WTC11 (cell line): Measurements from ENCODE around the gene SLCO4A1.

ENCODE experiments used
- ESRRA ChIP-seq: sonication (generic); formaldehyde crosslinking; IDR thresholded peaks from 2 replicates; pipeline ENCODE4 v1.8.1; 2022; ENCODE audit warnings: mild to moderate bottlenecking, missing genetic modification reagents, borderline replicate concordance
- ETV6 ChIP-seq: sonication (generic); formaldehyde crosslinking; IDR thresholded peaks from 2 replicates; pipeline ENCODE4 v1.8.1; 2022; ENCODE audit warnings: mild to moderate bottlenecking, missing genetic modification reagents
- SOX15 ChIP-seq: fragments of 250-450 bp; sonication (Bioruptor Pico); IDR thresholded peaks from 2 replicates; pipeline ENCODE4 v1.9.0; 2021; ENCODE audit warnings: mild to moderate bottlenecking
- ZNF416 ChIP-seq: fragments of 250-450 bp; sonication (Bioruptor Pico); IDR thresholded peaks from 2 replicates; pipeline ENCODE4 v1.9.0; 2021; ENCODE audit warnings: mild to moderate bottlenecking, inconsistent platforms
- TF ChIP-seq, protein P1 (sequence below): fragments of 200-600 bp; IDR thresholded peaks from 2 replicates; pipeline ENCODE4 v1.8.0; 2022; ENCODE audit warnings: antibody characterized with exemption
- TF ChIP-seq, protein P2 (sequence below): sonication (generic); formaldehyde crosslinking; IDR thresholded peaks from 2 replicates; pipeline ENCODE4 v1.8.0; 2022; ENCODE audit warnings: mild to moderate bottlenecking, missing genetic modification reagents
- TF ChIP-seq, protein P3 (sequence below): sonication (generic); formaldehyde crosslinking; IDR thresholded peaks from 2 replicates; pipeline ENCODE4 v1.8.1; 2023; ENCODE audit warnings: mild to moderate bottlenecking, missing genetic modification reagents, moderate library complexity

DNA sequence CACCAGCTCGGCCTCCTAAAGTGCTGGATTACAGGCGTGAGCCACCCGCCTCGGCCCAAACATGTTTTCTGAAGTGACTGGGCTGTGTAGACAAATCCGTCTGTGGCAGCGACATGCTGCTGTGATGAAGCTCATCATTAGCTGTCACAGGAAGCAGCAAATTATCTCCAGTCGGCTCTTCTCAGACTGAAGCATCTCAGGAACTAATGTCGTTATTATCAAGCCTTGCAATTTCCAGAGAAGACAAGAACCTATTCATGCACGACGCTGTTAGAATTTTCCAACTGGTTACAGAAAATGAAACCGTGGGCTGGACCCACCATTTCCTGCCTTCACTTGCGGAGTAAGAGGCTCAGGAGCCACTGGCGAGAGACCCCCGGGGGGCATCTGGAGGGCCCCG lies 49.2 kb downstream of the SLCO4A1 start:
- no peak for TF ChIP-seq ETV6
- TF ChIP-seq, protein P1, sequence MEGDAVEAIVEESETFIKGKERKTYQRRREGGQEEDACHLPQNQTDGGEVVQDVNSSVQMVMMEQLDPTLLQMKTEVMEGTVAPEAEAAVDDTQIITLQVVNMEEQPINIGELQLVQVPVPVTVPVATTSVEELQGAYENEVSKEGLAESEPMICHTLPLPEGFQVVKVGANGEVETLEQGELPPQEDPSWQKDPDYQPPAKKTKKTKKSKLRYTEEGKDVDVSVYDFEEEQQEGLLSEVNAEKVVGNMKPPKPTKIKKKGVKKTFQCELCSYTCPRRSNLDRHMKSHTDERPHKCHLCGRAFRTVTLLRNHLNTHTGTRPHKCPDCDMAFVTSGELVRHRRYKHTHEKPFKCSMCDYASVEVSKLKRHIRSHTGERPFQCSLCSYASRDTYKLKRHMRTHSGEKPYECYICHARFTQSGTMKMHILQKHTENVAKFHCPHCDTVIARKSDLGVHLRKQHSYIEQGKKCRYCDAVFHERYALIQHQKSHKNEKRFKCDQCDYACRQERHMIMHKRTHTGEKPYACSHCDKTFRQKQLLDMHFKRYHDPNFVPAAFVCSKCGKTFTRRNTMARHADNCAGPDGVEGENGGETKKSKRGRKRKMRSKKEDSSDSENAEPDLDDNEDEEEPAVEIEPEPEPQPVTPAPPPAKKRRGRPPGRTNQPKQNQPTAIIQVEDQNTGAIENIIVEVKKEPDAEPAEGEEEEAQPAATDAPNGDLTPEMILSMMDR = no peak
- no peak for TF ChIP-seq ESRRA
- no peak for TF ChIP-seq SOX15 (CRISPR knock-in tag)
- TF ChIP-seq, protein P2, sequence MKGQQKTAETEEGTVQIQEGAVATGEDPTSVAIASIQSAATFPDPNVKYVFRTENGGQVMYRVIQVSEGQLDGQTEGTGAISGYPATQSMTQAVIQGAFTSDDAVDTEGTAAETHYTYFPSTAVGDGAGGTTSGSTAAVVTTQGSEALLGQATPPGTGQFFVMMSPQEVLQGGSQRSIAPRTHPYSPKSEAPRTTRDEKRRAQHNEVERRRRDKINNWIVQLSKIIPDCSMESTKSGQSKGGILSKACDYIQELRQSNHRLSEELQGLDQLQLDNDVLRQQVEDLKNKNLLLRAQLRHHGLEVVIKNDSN (CRISPR knock-in tag) = no peak
- no peak for TF ChIP-seq ZNF416 (CRISPR knock-in tag)
- TF ChIP-seq, protein P3, sequence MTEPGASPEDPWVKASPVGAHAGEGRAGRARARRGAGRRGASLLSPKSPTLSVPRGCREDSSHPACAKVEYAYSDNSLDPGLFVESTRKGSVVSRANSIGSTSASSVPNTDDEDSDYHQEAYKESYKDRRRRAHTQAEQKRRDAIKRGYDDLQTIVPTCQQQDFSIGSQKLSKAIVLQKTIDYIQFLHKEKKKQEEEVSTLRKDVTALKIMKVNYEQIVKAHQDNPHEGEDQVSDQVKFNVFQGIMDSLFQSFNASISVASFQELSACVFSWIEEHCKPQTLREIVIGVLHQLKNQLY (CRISPR knock-in tag) = no peak
